Occipital lobe (tissue), 2 donors: ENCODE results near the gene CTU1. TPM values are rescaled to one million over a fixed set of nuclear protein-coding genes. Genes with fewer than 3 reads are reported as not detected.

Experiments used
- DNase-seq: peaks from one replicate; lab custom pipeline; 2025; lab: John Stamatoyannopoulos, UW
- total RNA-seq: library from RNA; depleted of rRNA; stranded (reverse); fragments of >200 nt; gene quantifications from one replicate; pipeline ENCODE4 v1.2.3, GENCODE V29; 2014

The CTU1 gene
- total RNA-seq, 1 donor from 2014 or later = 4.5 TPM

- no peak for DNase-seq
Measured at GRCh38 chr19:51083181-51083580, 25.0 kb downstream of the CTU1 start.

DNA sequence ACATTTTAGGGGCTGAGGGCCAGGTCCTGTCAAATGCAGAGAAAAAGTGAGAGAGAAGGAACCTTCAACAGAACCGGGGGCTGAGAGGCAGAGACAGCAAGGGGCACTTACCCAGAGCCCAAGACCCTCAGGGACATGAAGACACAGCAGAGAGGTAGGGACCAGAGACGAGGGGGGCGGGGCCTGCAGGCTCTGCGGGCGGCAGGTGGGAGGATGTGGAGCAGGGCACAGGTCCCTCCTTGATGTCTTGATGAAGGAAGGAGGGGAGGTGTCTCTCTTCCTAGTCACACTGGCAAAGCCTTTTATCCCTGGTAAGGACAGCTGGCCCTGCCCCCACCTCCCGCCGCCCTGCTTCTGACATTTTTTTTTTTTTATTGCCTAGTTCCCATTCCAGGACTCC is 25.6 kb downstream of the CTU1 start, which contains the start of gene KLK14:
Gene KLK14 (minus strand): TSS at position 277 of the 400 bp plus-strand sequence. CDS start 273 bp downstream, at position 4.
- no peak for DNase-seq

- no peak for DNase-seq
Measured at GRCh38 chr19:51081476-51081875, 26.7 kb downstream of the CTU1 start.

GRCh38 chr19:51079481-51080110 is 28.6 kb downstream of the CTU1 start:
- DNase-seq = no peak

- no peak for DNase-seq
Measured at GRCh38 chr19:51078731-51079130, 29.5 kb downstream of the CTU1 start.

DNA sequence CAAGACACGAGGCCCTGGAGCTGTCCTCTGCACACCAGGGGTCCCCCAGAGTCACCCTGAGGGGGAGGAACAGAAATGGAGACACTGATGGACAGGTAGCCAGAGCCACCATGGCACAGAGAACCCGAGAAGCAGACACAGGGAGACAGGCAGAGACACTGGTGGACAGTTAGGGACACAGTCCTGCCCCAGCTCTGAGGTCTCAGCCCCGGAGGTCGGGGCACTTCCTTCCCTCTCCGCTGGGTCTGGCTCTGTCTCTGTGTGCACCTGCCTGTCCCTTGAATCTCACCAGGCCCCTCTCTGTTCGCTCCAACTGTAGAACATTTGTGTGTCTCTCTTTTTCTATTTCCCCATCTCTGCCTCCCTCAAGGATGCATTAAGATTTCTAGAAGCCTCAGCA is 30.1 kb downstream of the CTU1 start:
- no peak for DNase-seq

DNA sequence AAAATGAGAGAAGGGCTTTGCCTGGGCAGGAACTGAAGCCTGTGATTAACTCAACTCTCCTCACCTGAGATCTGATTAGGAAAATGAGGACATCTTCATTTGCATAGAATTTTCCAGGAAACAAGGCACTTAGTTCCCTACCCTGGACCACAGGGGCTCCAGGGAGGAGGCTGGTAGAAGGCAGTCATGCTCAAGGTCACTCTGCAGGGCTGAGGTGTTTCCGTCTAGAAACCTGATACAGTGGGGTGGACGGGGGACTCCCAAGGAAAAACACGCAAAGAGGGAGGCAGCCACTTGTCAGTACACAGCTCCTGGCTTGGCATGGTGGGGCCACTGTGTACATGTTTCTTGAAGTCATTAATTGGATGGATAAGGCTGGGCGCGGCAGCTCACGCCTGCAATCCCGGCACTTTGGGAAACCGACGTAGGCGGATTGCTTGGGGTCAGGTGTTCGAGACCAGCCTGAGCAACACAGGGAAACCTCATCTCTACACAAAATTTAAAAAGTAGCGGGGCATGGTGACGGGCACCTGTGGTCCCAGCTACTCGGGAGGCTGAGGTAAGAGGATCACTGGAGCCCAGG is 31.5 kb downstream of the CTU1 start:
- no peak for DNase-seq

DNA sequence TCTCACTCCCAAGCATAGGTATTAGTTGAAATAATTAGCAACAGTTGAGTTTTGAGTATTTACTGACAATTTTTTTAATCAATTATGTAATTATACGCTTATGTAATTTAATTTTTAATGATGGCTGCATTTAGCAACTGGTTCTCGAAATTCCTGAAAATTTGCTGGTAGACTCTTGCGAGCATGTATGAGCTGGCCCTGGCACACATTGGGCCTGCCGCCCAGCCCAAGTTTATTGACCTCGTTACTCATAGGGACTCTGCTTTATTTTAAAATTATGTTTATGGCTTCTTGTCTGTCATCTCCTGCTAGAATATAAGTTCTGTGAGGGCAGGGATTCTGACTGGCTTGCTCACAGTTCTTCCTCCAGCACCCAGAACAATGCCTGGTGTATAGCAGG is 32.2 kb downstream of the CTU1 start:
- no peak for DNase-seq

DNA sequence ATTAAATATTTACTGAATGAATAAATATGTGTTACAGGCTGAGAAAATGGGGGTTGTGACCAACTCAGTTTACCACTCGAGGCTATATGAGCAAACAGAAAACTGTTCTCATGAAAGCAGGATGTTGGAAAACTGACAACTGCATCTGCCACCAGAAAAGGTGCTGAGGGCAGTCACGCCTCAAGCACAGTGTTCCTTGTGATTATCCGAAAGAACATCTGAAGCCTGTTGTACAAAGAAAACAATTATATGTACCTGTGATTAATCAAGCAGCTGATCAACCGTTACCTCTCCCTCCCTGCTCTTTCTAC is 37.2 kb downstream of the CTU1 start:
- DNase-seq = no peak

GRCh38 chr19:51070334-51071094 is 37.7 kb downstream of the CTU1 start:
- DNase-seq = no peak

DNA sequence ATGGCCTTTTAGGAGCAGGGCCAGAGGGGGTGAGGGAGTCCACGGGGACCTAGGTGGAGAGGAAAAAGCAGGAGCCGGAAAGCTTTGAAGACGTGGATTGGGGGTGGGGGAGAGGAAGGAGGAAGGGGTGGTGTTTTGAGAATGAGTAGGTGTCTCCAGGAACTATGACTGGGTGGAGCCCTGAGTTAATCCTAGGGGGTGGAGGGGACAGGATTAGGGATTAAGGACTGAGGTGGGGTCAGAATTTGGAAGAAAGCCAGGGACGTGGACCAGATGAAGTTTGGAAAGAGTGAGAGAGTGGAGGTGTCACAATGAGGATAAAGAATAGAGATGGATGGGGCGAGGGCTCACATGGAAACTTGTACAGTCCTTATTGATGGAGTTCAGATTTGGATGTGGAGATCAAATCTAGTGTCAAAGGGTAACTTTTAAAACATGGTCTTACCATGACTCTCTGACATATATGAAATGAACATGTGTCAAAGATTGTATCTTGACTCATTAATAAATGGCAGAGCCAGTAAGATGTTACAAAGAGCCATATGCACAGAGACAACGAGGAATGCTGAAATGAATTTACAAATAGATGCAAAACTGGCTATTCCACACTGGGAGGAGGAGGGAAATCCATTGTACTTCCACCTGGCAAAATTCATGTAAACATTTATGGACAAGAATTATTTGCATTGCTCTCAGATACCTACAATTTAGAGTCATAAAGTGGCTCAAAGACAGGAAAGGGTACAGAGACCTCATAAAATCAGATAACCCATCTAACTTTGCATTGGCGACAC is 41.6 kb downstream of the CTU1 start:
- no peak for DNase-seq

GRCh38 chr19:51065221-51065960 is 42.8 kb downstream of the CTU1 start:
- DNase-seq = no peak

DNA sequence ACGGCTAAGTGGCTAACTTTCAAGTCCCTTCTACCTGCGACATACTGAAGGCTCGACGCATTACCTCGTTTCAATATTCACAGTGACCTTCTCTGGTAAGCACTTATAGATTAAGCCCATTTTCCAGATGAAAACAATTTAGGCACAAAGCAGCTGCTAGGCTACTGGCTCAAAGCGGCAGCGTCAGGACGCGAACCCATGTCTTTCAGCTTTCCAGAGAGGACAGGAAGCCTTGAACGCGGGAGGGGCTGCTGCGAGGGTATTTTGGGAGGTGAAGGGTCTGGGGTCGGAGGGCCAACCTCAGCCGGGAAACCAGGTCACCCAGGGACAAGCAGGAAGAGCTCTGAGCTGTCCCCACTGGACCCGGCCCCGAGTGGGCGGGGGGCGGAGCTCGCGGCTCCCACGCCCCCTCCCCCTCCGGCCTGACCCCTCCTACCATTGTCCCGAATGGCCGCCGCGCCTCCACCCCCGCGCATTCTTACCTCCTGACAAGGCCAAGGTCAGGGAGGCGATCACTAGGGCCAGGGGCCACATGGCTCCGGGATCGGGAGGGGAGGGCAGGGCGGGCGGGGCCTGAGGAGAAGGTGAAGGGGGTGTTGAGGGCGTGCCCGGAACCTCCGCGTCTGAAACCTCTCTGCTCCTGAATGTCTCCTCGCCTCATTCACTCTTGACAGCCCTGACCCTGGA is 43.5 kb downstream of the CTU1 start, which contains the start of gene KLK13:
Gene KLK13 (minus strand): TSS at position 559 of the 687 bp plus-strand sequence. CDS start 25 bp downstream, at position 534.
- DNase-seq = no peak

- DNase-seq = no peak
Measured at GRCh38 chr19:51063664-51064063, 44.5 kb downstream of the CTU1 start.

- DNase-seq = no peak
Measured at GRCh38 chr19:51060973-51061372, 47.2 kb downstream of the CTU1 start.

GRCh38 chr19:51060336-51060735 is 47.9 kb downstream of the CTU1 start:
- no peak for DNase-seq

GRCh38 chr19:51059715-51060114 is 48.5 kb downstream of the CTU1 start:
- DNase-seq = no peak

DNA sequence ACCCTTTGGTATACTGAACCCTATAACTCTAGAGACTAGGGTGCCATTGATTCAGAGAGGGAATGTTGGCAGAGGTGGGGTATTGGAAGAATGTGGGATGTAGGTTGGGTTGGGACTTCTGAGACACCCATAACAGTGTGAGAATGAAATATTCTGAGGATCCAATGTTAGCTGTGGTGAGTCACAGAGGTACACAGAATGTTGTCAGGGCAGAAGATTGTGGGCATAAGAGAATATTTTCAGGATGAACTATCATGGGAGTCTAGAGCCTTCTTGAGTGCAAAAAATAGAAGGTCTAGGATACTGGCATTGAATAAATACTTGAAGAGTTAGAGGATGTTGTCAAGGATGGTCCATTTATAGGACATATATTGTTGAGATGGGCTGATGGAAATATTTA is 52.3 kb downstream of the CTU1 start:
- no peak for DNase-seq
